SK-N-SH (cell line): Measurements from ENCODE around the gene SCUBE3. TPM values are rescaled to one million over a fixed set of nuclear protein-coding genes. Genes with fewer than 3 reads are reported as not detected.

Experiments
- CTCF ChIA-PET: fragments of 300-600, 350-600 bp; formaldehyde crosslinking; extraction: SDS; loops from one replicate; lab custom pipeline; 2021; lab: Yijun Ruan, JAX
- POLR2A ChIA-PET: fragments of 350-600 bp; sonication (Branson Sonifier 250); formaldehyde crosslinking; extraction: SDS; loops from one replicate; lab custom pipeline; 2020; ENCODE audit warnings: antibody characterized with exemption, inconsistent platforms; lab: Yijun Ruan, JAX
- DNase-seq: peaks from one replicate; pipeline ENCODE4 v3.0.0; 2012
- H2AFZ ChIP-seq: fragments of 200-600 bp; sonication (generic); 2 replicates; pipeline ENCODE4 v1.8.1; 2016; ENCODE audit warnings: antibody characterized with exemption, mild to moderate bottlenecking, low read depth
- H3F3A ChIP-seq: fragments of 200-600 bp; sonication (generic); replicated peaks from 2 replicates; pipeline ENCODE3; 2016; ENCODE audit warnings: antibody characterized with exemption, mild to moderate bottlenecking; ENCODE audit not compliant: insufficient read depth
- H3K27ac ChIP-seq, 2 experiments: fragments of 200-500 bp in 1 of 2; fragments of 200-600 bp in 1 of 2; sonication (Bioruptor generic) in 1 of 2; sonication (generic), shearing (Covaris generic) in 1 of 2; 2 replicates each; pipeline versions ENCODE4 v1.5.1 to v1.6.1; 2014 to 2016; ENCODE audit warnings: low read depth in 2 of 2, inconsistent platforms in 1 of 2, low read length in 1 of 2, mild to moderate bottlenecking in 1 of 2, mixed read lengths in 1 of 2
- H3K27me3 ChIP-seq: fragments of 200-600 bp; sonication (generic), shearing (Covaris generic); 2 replicates; pipeline ENCODE4 v1.6.1; 2016; ENCODE audit warnings: mixed run types; ENCODE audit not compliant: insufficient read depth
- H3K36me3 ChIP-seq, 2 experiments: fragments of 200-500 bp in 1 of 2; fragments of 200-600 bp in 1 of 2; sonication (Bioruptor generic) in 1 of 2; sonication (generic) in 1 of 2; replicated peaks in 1 of 2; 2 replicates each; pipeline versions ENCODE3 to v1.5.1; 2014 to 2016; ENCODE audit warnings: low read length in 1 of 2, mild to moderate bottlenecking in 1 of 2; ENCODE audit not compliant: insufficient read depth in 2 of 2, control insufficient read depth in 1 of 2
- H3K4me1 ChIP-seq, 2 experiments: fragments of 200-500 bp in 1 of 2; fragments of 200-600 bp in 1 of 2; sonication (Bioruptor generic) in 1 of 2; sonication (generic), shearing (Covaris generic) in 1 of 2; 2 replicates each; pipeline versions ENCODE4 v1.5.1 to v1.6.1; 2014 to 2016; ENCODE audit warnings: low read depth in 1 of 2, low read length in 1 of 2, mixed run types in 1 of 2; ENCODE audit not compliant: insufficient read depth in 2 of 2, control insufficient read depth in 1 of 2
- H3K4me2 ChIP-seq: fragments of 200-600 bp; sonication (generic), shearing (Covaris generic); 2 replicates; pipeline ENCODE4 v1.6.1; 2017; ENCODE audit warnings: mixed run types
- H3K4me3 ChIP-seq, 2 experiments: fragments of 200-500 bp in 1 of 2; fragments of 200-600 bp in 1 of 2; sonication (Bioruptor generic) in 1 of 2; sonication (generic), shearing (Covaris generic) in 1 of 2; 2 replicates each; pipeline versions ENCODE4 v1.5.1 to v1.8.1; 2014 to 2016; ENCODE audit warnings: low read depth in 2 of 2, inconsistent platforms in 1 of 2, low read length in 1 of 2, mild to moderate bottlenecking in 1 of 2, mixed read lengths in 1 of 2, moderate library complexity in 1 of 2
- H3K79me2 ChIP-seq: fragments of 200-600 bp; sonication (generic); 2 replicates; pipeline ENCODE4 v1.8.1; 2017; ENCODE audit warnings: mild to moderate bottlenecking; ENCODE audit not compliant: insufficient read depth
- H3K9ac ChIP-seq: fragments of 200-600 bp; sonication (generic); 2 replicates; pipeline ENCODE4 v1.6.1; 2017; ENCODE audit warnings: mixed run types
- H3K9me2 ChIP-seq: fragments of 200-600 bp; sonication (generic); 2 replicates; pipeline ENCODE4 v1.6.1; 2017; ENCODE audit warnings: mixed run types
- H3K9me3 ChIP-seq: fragments of 200-600 bp; sonication (generic); 2 replicates; pipeline ENCODE4 v1.6.1; 2017; ENCODE audit warnings: mixed run types, mild to moderate bottlenecking, moderate library complexity
- H4K20me1 ChIP-seq: fragments of 200-600 bp; sonication (generic); 2 replicates; pipeline ENCODE4 v1.6.1; 2017; ENCODE audit warnings: mild to moderate bottlenecking, mixed run types; ENCODE audit not compliant: insufficient read depth
- CTCF ChIP-seq: fragments of 200-600 bp; sonication (generic); IDR thresholded peaks from 2 replicates; pipeline ENCODE4 v1.6.1; 2017; ENCODE audit warnings: antibody characterized with exemption, mild to moderate bottlenecking, moderate library complexity
- EP300 ChIP-seq, 2 experiments: IDR thresholded peaks; 2 replicates each; pipeline versions ENCODE4 v1.4.0 to v1.6.1; 2012; ENCODE audit warnings: borderline replicate concordance in 1 of 2, low read depth in 1 of 2, low read length in 1 of 2
- EZH2phosphoT487 ChIP-seq: fragments of 200-600 bp; sonication (generic); IDR thresholded peaks from 2 replicates; pipeline ENCODE4 v1.6.1; 2017; ENCODE audit warnings: low read depth, mixed run types, mild to moderate bottlenecking, antibody characterized with exemption, moderate library complexity, borderline replicate concordance
- FOXJ3 ChIP-seq: sonication (generic); formaldehyde crosslinking; IDR thresholded peaks from 2 replicates; pipeline ENCODE4 v1.5.1; 2020; ENCODE audit warnings: mild to moderate bottlenecking, missing genetic modification reagents
- GATA2 ChIP-seq: sonication (generic); formaldehyde crosslinking; IDR thresholded peaks from 2 replicates; pipeline ENCODE4 v1.5.0; 2020; ENCODE audit warnings: mild to moderate bottlenecking, missing genetic modification reagents
- IRF3 ChIP-seq: fragments of 150-350 bp; IDR thresholded peaks from 2 replicates; pipeline ENCODE4 v1.6.1; 2016; ENCODE audit warnings: mild to moderate bottlenecking, low read depth, low read length
- JUND ChIP-seq: IDR thresholded peaks from 2 replicates; pipeline ENCODE4 v1.4.0; 2012
- MAX ChIP-seq: IDR thresholded peaks from 2 replicates; pipeline ENCODE4 v1.4.0; 2012; ENCODE audit warnings: low read depth
- MEF2A ChIP-seq: IDR thresholded peaks from 2 replicates; pipeline ENCODE4 v1.4.0; 2012; ENCODE audit warnings: low read depth, borderline replicate concordance
- NFIC ChIP-seq: IDR thresholded peaks from 2 replicates; pipeline ENCODE4 v1.4.0; 2012; ENCODE audit warnings: borderline replicate concordance
- POLR2AphosphoS5 ChIP-seq: IDR thresholded peaks from 2 replicates; pipeline ENCODE4 v1.6.1; 2012; ENCODE audit warnings: low read depth, low read length
- RCOR1 ChIP-seq: fragments of 150-350 bp; IDR thresholded peaks from 2 replicates; pipeline ENCODE4 v1.6.1; 2017; ENCODE audit warnings: antibody characterized with exemption, low read length
- RFX5 ChIP-seq: IDR thresholded peaks from 2 replicates; pipeline ENCODE4 v1.6.1; 2012; ENCODE audit warnings: mild to moderate bottlenecking, improper control_type of control experiment, low read length
- RXRA ChIP-seq: IDR thresholded peaks from 2 replicates; pipeline ENCODE4 v1.4.0; 2012; ENCODE audit warnings: low read depth, mild to moderate bottlenecking, borderline replicate concordance
- SMC3 ChIP-seq: IDR thresholded peaks from 2 replicates; pipeline ENCODE4 v1.6.1; 2012; ENCODE audit warnings: low read depth, low read length, improper control_type of control experiment
- TCF12 ChIP-seq: IDR thresholded peaks from 2 replicates; pipeline ENCODE4 v1.4.0; 2012
- USF1 ChIP-seq: IDR thresholded peaks from 2 replicates; pipeline ENCODE4 v1.4.0; 2012; ENCODE audit warnings: low read depth, borderline replicate concordance
- ZBTB33 ChIP-seq: IDR thresholded peaks from 2 replicates; pipeline ENCODE4 v1.4.0; 2012; ENCODE audit warnings: low read depth, borderline replicate concordance
- WGBS: methylation state at CpG from one replicate; pipeline ENCODE4 v1.1.6; 2017; ENCODE audit warnings: low lambda C conversion rate; 5-methylcytosine and 5-hydroxymethylcytosine counted together
- polyA plus RNA-seq, 3 experiments: library from polyadenylated mRNA; depleted of rRNA; stranded (reverse); fragments of >200 nt; gene quantifications; 2 replicates each; pipeline ENCODE4 v1.2.3, GENCODE V29; 2012
- TF ChIP-seq, protein P1 (sequence below): IDR thresholded peaks from 2 replicates; pipeline ENCODE4; 2012

SCUBE3 gene
- polyA plus RNA-seq, 1 of the 3 experiments (the other 2 are of a cell fraction): 2.0 TPM

DNA sequence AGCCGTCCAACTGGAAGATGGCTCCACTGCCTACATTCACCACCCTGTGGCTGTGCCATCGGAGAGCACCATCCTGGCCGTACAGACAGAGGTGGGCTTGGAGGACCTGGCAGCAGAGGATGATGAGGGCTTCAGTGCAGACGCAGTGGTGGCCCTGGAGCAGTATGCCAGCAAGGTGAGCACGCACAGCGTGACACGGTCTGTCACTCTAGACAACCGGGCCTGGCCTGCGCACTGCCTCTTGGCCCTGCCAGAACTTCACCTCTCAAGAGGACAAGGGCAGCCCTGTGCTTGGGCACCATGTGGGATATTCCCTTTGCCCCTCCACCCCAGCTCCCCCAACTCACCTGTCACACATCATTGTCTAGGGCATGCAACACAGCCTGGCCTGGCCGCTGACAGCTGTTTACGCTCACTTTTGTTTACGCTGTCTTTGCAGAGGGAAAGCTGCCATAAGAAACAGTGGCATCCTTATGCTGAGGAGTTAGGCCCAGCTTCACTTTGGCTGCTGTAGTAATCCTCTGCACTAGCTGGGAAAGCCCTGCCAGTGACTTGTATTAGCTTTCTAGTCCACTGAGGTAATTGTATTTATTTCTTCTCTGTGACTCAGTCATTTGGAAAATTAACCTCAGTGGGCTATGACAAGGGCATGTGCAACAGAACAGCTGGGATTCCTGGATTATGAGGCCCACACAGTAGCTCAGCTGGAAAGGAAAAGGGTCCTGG is 74.1 kb downstream of the SCUBE3 start:
- no peak for DNase-seq
- Histone ChIP-seq H3K36me3 (peaks cover 11 to 79% of the 10 kb centered on the region in 2 experiments), H3K9me3 (no peaks in the 10 kb centered on the region), H3K4me2 (no peak overlapping the region), H3K9ac (no peak overlapping the region), H2AFZ (no peak overlapping the region), H3F3A (no peaks in the 10 kb centered on the region), H3K4me1 (no peaks in the 10 kb centered on the region), H3K27me3 (no peaks in the 10 kb centered on the region), H3K27ac (no peak overlapping the region), H3K4me3 (no peak overlapping the region), H4K20me1 (no peaks in the 10 kb centered on the region), H3K9me2 (no peaks in the 10 kb centered on the region), H3K79me2 (no peaks in the 10 kb centered on the region)
- ChIA-PET POLR2A (no interaction called here), CTCF (interaction anchor here (1.0 to 4.1 kb wide), 2 partner anchors 8 to 41 kb away, joined by 3 to 15 read pairs; no protein-coding TSS in a partner anchor)
- TF ChIP-seq MEF2A (no peak), EP300 (IDR thresholded peaks at IDR 0.05; ENCODE audit: borderline replicate concordance in 1 of 2, low read depth in 1 of 2, low read length in 1 of 2) (no peak), IRF3 (no peak), CTCF (no peak), SMC3 (no peak)
- TF ChIP-seq, protein P1, sequence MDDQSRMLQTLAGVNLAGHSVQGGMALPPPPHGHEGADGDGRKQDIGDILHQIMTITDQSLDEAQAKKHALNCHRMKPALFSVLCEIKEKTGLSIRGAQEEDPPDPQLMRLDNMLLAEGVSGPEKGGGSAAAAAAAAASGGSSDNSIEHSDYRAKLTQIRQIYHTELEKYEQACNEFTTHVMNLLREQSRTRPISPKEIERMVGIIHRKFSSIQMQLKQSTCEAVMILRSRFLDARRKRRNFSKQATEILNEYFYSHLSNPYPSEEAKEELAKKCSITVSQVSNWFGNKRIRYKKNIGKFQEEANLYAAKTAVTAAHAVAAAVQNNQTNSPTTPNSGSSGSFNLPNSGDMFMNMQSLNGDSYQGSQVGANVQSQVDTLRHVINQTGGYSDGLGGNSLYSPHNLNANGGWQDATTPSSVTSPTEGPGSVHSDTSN: no peak
- WGBS: 97% methylated on average over 12 of the region's 12 CpGs

- H4K20me1 ChIP-seq: no peaks in the 10 kb centered on the region
- H3K9ac ChIP-seq: no peak overlapping the region
- CTCF ChIA-PET: interaction anchor here (1.0 kb wide), 4 partner anchors 20 to 162 kb away, joined by 3 to 4 read pairs (median 3); partner anchors contain the start of gene PPARD
- H3K4me2 ChIP-seq: no peak overlapping the region
- H3K9me3 ChIP-seq: no peaks in the 10 kb centered on the region
- H3K36me3 ChIP-seq: peaks cover 11 to 79% of the 10 kb centered on the region in 2 experiments
- WGBS: 72% methylated on average over 4 of the region's 4 CpGs
- no peak overlapping the region for H2AFZ ChIP-seq
- H3K4me3 ChIP-seq: no peak overlapping the region
- no peaks in the 10 kb centered on the region for H3K79me2 ChIP-seq
- no peaks in the 10 kb centered on the region for H3K9me2 ChIP-seq
- TF ChIP-seq, protein P1: no peak
- TF ChIP-seq TCF12: no peak
- no peak for TF ChIP-seq EZH2phosphoT487
- no peak for TF ChIP-seq MEF2A
- no peak for TF ChIP-seq MAX
- TF ChIP-seq NFIC: no peak
- TF ChIP-seq POLR2AphosphoS5: no peak
- no peak for TF ChIP-seq RFX5
- no peak for TF ChIP-seq RCOR1
- TF ChIP-seq ZBTB33: no peak
- TF ChIP-seq GATA2: no peak
- TF ChIP-seq FOXJ3 (CRISPR knock-in tag): no peak
- TF ChIP-seq USF1: no peak
- TF ChIP-seq RXRA: no peak
- TF ChIP-seq JUND: no peak
- TF ChIP-seq, all 33 proteins: peak for 0
- no peaks in the 10 kb centered on the region for H3F3A ChIP-seq
- no peak overlapping the region for H3K27ac ChIP-seq
- no peaks in the 10 kb centered on the region for H3K27me3 ChIP-seq
- POLR2A ChIA-PET: no interaction called here
- no peaks in the 10 kb centered on the region for H3K4me1 ChIP-seq
- DNase-seq: no peak
Observed at GRCh38 chr6:35288834-35289233, 75.1 kb downstream of the SCUBE3 start.
